Left hindlimb (tissue), 1 donor: ENCODE measurements around the gene PPM1H.
A peak's percentile ranks its signal among the peaks of the same experiment; 100 is the strongest.

Experiments used
- DNase-seq: peaks from one replicate; pipeline ENCODE4 v3.0.0-alpha.2; 2018

Gene PPM1H

DNA sequence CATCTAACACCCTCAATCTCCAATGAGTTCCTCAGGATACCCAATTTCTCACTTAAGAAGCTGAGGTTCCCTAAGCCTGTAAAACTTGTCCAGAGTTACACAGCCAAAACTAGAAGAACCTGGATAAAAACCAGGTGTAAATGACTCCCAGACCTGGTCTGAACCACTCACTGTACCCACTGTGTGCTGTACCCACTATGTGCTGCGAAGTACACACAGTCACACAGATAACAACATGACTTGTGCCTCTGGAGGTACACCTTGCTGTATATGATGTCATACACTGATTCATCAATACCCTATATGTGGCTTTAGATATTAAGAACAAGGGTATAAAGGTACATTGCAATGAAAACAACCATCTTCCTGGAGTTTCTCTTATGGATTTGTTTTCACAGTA lies 66.1 kb downstream of the PPM1H start:
- DNase-seq = no peak

DNA sequence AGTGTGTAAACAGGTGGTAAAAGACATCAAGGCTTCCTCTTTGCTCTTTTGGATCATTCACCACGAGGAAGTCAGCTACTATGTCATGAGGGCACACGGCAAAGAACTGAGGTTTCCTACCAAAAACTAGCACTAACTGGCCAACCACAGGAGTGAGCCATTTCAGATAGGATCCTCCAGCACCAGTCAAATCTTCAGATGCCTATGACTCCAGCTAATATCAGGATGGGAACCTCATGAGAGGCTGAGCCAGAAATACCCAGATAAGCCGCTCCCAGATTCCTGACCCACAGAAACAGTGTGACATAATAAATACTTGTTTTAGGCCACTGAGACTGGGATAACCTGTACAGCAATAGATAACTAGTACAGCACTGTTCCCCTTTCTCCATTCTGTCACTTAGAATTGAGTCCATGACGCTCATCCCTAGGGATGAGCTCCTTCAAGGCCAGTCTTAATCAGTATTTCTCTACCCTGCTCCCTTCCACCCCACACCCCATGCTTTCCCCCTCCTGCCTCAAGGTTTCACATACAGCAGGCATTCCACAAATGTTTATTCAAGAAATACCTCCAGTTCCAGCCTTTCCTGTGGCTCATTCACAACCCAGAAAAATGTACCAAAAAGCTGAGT lies 68.4 kb downstream of the PPM1H start:
- no peak for DNase-seq

- DNase-seq = no peak
Measured at GRCh38 chr12:62865937-62866336, 69.0 kb downstream of the PPM1H start.

- DNase-seq = peak; percentile 50
Measured at GRCh38 chr12:62865065-62865464, 69.9 kb downstream of the PPM1H start.

- no peak for DNase-seq
Measured at GRCh38 chr12:62862259-62862881, 72.6 kb downstream of the PPM1H start.

GRCh38 chr12:62861586-62861985 lies 73.4 kb downstream of the PPM1H start:
- DNase-seq = no peak

DNA sequence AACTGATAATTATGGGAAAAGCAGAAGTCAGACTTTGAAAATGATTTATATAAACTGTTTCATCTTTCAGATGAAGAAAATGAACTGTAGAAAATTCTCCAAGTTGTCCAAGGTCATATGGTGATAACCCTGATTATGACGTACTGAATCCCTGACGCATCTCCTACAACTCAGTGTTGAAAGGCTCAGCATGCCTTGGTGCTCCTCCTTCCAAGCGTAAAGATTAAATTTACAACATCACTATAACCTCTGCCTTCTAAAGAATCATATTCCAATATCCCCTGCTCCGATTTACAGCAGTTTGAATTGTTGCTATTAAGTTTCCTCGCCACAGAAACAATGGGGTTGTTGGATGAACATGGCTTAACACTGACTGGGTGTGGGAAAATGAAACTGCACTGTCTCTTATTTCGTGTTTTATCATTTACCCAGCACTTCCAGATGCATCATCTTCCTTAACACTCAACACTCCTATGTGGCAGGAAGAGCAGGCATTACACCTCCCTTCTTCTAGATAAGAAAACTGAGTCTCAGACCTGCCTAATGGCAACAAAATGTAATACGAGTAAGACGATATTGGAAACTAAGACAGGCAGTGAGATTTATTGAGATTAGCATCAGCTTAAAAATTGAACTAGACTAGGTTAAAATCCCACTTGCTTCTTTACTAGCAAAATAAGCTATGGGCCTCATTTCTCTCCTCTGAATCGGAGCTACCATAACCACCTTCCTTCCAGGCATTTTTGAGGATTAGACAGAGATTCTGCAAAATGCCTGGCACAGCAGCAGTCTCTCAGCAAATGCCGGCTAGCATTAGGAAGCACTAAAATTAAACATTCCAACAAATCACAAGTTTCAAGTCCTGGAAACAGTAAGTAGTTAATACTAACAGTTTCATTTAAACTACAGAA lies 74.2 kb downstream of the PPM1H start:
- no peak for DNase-seq

DNA sequence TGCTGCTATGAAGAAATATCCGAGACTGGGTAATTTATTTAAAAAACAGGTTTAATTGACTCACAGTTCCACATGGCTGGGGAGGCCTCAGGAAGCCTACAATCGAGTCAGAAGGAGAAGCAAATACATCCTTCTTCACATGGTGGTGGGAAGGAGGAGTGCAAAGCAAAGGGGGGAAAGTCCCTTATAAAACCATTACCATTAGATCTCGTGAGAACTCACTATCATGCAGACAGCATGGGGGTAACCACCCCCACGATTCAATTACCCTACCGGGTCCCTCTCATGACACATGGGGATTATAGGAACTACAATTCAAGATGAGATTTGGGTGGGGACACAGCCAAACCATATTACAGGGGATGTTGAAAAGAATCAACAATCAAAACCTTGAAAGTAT lies 74.9 kb downstream of the PPM1H start:
- no peak for DNase-seq

DNA sequence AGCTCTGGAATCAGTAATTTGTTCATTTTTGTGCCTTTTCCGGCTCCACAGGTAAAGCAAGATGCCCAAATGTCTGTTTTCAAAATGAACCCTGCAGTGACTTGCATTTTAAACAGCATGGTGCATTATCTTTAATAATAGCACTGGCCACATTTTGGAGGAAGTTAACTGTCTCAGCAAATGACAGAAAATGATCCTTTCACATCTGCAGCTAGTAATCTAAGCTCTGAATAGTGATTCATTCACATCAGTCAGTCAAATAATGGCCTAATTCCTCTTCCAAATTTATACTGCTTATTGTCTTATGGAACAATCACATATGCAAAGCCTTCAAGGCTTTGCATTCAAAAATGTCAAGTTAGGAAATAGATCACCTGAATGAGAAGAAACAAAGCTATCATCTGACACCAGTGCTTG lies 75.6 kb downstream of the PPM1H start:
- no peak for DNase-seq

GRCh38 chr12:62856454-62856853 lies 78.5 kb downstream of the PPM1H start:
- DNase-seq = no peak

- DNase-seq = no peak
Measured at GRCh38 chr12:62854024-62854423, 80.9 kb downstream of the PPM1H start.

DNA sequence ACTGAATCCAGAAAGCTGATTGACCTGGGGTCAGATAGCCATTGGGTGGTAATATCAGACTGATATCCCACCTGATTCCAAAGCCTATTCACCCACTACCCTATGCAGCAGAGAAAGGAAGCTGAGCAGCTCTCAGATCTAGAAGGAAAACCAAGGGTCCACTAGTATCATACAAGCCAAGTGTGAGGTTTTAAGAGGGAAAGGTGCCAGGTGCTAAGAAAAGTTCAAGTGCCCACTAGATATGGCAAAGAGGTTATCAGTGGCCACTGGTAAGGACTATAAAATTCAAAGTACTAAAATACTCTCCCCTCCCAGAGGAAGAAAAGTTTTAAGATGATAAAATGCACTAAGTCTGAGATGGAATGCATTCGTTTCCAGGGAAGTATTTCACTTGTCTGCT lies 85.6 kb downstream of the PPM1H start:
- DNase-seq = no peak

- DNase-seq = no peak
Measured at GRCh38 chr12:62848418-62848817, 86.5 kb downstream of the PPM1H start.

DNA sequence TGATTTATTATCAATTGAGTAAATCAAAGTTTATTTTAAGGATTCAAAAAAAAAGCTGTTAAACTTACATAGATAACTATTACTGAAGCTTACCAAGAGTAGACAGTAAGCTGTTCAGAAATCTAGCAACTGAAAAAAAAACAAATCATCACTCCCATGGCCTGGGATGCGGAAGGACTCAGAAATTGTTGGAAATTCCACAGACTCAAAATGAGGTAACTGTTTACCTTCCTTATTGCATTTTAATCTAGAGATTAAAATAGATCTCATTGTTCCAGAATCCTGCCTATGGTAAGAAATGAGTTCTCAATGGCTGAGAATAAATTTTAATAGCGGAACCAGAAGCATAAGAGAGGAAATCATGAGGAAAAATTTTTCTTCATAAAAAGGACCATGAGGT lies 87.2 kb downstream of the PPM1H start:
- no peak for DNase-seq

- no peak for DNase-seq
Measured at GRCh38 chr12:62846491-62846890, 88.5 kb downstream of the PPM1H start.

- DNase-seq = no peak
Measured at GRCh38 chr12:62844915-62845314, 90.0 kb downstream of the PPM1H start.

DNA sequence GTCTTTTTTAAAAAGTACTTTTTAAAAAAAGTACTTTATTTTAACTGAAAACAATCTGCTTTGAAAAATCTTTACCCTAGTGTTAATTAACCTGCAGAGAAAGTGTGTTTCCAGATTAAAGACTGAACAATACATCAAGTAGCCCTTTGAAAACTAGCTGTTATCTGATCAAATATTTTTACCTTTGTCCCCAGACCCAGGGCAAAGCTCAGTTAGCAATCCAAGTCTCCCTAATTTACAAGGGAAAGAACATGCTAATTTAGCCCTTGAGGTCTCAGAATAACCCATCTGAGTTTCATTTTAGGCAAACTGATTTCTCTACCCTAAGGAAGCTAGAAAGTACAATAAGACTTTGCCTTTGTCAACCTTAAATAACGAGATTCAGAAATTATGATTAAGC lies 91.2 kb downstream of the PPM1H start:
- no peak for DNase-seq

DNA sequence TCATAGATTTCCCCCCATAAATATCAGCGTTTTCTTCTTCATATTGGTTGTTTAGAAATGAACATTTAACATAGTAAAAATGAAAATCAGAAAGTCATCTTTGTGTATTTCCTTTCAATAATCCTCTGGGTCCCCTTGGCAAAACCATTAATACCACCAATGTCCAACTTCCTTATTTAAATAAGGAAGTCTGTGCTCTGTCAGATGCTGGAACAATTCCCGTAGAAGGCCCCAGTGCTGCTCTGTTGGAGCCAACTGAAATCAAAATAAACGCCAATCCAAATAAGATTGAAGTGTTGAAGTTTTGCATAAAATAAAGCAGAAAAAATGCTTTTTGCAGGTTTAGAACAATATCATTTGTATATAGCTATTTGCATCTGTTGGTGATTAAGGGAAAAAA lies 93.1 kb downstream of the PPM1H start:
- DNase-seq = no peak

GRCh38 chr12:62840806-62841205 lies 94.1 kb downstream of the PPM1H start:
- no peak for DNase-seq

DNA sequence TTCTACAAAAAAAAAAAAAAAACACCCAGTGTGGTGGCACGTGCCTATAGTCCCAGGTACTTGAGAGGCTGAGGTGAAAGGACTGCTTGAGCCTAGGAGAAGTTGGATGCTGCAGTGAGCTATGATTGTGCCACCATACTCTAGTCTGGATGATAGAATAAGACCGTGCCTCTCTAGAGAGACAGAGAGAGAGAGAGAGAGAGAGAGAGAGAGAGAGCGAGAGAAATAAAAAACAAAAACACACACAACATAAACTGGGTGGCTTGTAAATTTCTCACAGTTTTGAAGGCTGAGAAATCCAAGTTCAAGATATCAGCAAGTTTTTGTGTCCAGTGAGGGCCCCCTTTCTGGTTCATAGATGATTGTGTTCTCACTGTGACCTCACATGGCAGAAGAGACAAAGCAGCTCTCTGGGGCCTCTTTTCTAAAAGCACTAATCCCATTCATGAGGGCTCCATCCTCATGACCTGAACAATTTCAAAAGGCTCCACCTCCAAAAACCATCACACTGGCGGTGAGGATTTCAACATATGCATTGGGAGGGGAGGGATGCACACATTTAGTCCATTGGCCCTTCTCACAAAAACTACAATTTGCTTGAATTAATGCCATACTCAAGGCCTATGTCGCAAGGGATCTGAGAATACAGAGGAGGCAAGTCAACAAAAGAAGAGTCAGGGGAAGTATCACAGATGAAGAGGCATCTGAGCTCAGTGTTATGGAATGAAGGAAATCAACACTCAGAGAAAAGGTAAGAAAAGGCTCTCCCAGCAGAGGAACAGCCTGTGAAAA lies 94.9 kb downstream of the PPM1H start:
- DNase-seq = no peak

- DNase-seq = no peak
Measured at GRCh38 chr12:62834971-62835547, 99.9 kb downstream of the PPM1H start.

GRCh38 chr12:62834406-62834805 lies 100.5 kb downstream of the PPM1H start:
- DNase-seq = no peak

DNA sequence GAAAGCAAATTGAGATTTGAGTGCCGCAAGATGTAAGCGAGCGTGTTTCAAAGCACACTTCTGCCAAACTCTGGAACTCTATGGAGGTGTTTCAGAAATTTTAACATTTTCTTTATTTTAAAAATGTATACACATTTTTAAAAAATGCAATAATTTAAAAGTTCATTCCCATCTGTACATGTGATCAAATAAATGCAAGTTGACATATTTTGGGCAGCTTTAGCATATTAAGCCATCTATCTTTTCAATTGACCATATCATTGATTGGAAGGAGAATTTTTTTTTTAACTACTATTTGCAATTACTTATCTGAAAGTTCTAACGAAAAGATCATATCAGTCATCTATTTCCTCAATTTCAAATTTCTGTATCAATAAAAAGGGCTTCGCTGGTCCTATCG lies 101.3 kb downstream of the PPM1H start:
- no peak for DNase-seq
